HL-60 (cell line): ENCODE results near the gene PATE3.

Experiments
- DNase-seq, 2 experiments: peaks; one replicate each; pipeline ENCODE4 v3.0.0-alpha.2; 2010 to 2020; ENCODE audit warnings: low read depth in 1 of 2, low spot score in 1 of 2
- H3K27ac ChIP-seq: fragments of 250-450 bp; sonication (Bioruptor Pico); replicated peaks from 2 replicates; pipeline ENCODE4 v1.5.1; 2020; ENCODE audit warnings: mild to moderate bottlenecking, moderate library complexity
- H3K27me3 ChIP-seq: fragments of 250-450 bp; sonication (Bioruptor Pico); 2 replicates; pipeline ENCODE4 v1.5.1; 2021; ENCODE audit warnings: mild to moderate bottlenecking, moderate library complexity; ENCODE audit not compliant: insufficient read depth, poor library complexity, severe bottlenecking
- H3K4me3 ChIP-seq: replicated peaks from 2 replicates; pipeline ENCODE4 v1.5.1; 2011; ENCODE audit warnings: mild to moderate bottlenecking, control low read depth, low read length; ENCODE audit not compliant: insufficient read depth
- CTCF ChIP-seq: IDR thresholded peaks from one replicate; pipeline ENCODE4 v1.5.1; 2011; ENCODE audit warnings: low read length, control low read depth, inconsistent platforms; ENCODE audit not compliant: insufficient read depth
- GABPA ChIP-seq: IDR thresholded peaks from 2 replicates; pipeline ENCODE4 v1.6.1; 2012; ENCODE audit warnings: low read depth
- POLR2AphosphoS5 ChIP-seq: IDR thresholded peaks from 2 replicates; pipeline ENCODE4 v1.6.1; 2012; ENCODE audit warnings: low read depth
- REST ChIP-seq: IDR thresholded peaks from 2 replicates; pipeline ENCODE4 v1.6.1; 2012; ENCODE audit warnings: low read depth; ENCODE audit not compliant: insufficient replicate concordance
- SPI1 ChIP-seq: IDR thresholded peaks from 2 replicates; pipeline ENCODE4 v1.6.1; 2012; ENCODE audit warnings: low read depth, mild to moderate bottlenecking, borderline replicate concordance

The PATE3 gene

GRCh38 chr11:125770583-125770982, 17.3 kb upstream of the PATE3 start:
- H3K27ac ChIP-seq, result no peak overlapping the region
- peaks cover 3% of the 10 kb centered on the region for H3K27me3 ChIP-seq
- no peak for TF ChIP-seq SPI1
- no peak for TF ChIP-seq GABPA
- TF ChIP-seq REST, result no peak
- TF ChIP-seq POLR2AphosphoS5, result no peak
- no peak for TF ChIP-seq CTCF
- DNase-seq, result no peak
- no peak overlapping the region for H3K4me3 ChIP-seq

DNA sequence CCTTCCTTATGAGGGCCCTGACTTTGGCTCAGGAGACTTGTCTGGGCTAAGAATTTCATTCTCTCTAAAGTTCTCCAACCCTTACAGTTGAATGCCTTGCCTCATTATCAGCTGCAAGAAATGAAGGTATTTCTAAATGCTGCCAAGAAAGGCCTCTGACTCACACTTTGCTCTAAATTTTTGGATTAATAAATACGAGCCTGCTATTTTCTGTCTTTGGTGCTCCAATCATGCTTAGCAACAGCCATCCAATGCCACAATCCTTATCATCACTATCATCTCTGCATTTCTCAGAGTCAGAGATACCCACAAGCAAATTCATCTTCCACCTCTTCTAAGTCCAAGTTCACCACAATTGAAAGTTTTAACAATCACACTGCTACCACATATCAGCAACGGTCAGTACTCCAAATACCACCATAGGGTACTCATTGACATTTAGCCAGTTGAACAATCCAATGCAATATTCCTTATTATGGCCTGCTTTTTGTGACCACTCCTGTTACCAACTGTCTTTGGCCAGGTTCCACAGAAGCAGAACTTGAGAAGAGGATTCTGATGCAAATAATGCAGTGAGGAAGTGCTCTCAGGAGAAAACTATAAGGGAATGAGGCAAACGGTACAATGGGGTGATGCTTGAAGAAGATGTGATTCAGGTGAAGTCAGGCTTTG, 15.0 kb upstream of the PATE3 start:
- no peak overlapping the region for H3K4me3 ChIP-seq
- no peak overlapping the region for H3K27ac ChIP-seq
- H3K27me3 ChIP-seq, result no peaks in the 10 kb centered on the region
- no peak for TF ChIP-seq CTCF
- no peak for TF ChIP-seq GABPA
- TF ChIP-seq POLR2AphosphoS5, result no peak
- no peak for TF ChIP-seq SPI1
- TF ChIP-seq REST, result no peak
- DNase-seq, result no peak

GRCh38 chr11:125773516-125773915, 14.4 kb upstream of the PATE3 start:
- Histone ChIP-seq H3K27me3 (no peaks in the 10 kb centered on the region), H3K27ac (no peak overlapping the region), H3K4me3 (no peak overlapping the region)
- no peak for DNase-seq
- TF ChIP-seq SPI1, result no peak
- no peak for TF ChIP-seq REST
- TF ChIP-seq GABPA, result no peak
- no peak for TF ChIP-seq CTCF
- TF ChIP-seq POLR2AphosphoS5, result no peak
